GM06990 (cell line): ENCODE results near the gene TRPM2.

Source experiments
- DNase-seq: peaks from one replicate; pipeline ENCODE4 v3.0.0-alpha.2; 2011; ENCODE audit not compliant: insufficient read length; ENCODE audit errors: extremely low read depth
- H3K27me3 ChIP-seq: replicated peaks from 2 replicates; pipeline ENCODE4 v1.6.0; 2011; ENCODE audit warnings: low read length; ENCODE audit not compliant: control insufficient read depth, insufficient read depth
- H3K36me3 ChIP-seq: 2 replicates; pipeline ENCODE4 v1.5.1; 2011; ENCODE audit warnings: low read length; ENCODE audit not compliant: control insufficient read depth, insufficient read depth
- H3K4me3 ChIP-seq: replicated peaks from 2 replicates; pipeline ENCODE4 v1.5.1; 2011; ENCODE audit warnings: low read depth, mild to moderate bottlenecking, control low read depth, low read length
- CTCF ChIP-seq: IDR thresholded peaks from 2 replicates; pipeline ENCODE4 v1.5.1; 2011; ENCODE audit warnings: low read length, control low read depth, mild to moderate bottlenecking, inconsistent platforms; ENCODE audit not compliant: insufficient read depth, poor library complexity, severe bottlenecking

The TRPM2 gene

GRCh38 chr21:44420416-44421205, 67.2 kb downstream of the TRPM2 start:
- no peak for TF ChIP-seq CTCF
- no peak for DNase-seq
- Histone ChIP-seq H3K27me3 (no peaks in the 10 kb centered on the region), H3K4me3 (no peak overlapping the region), H3K36me3 (no peaks in the 10 kb centered on the region)

- TF ChIP-seq CTCF, result no peak
- Histone ChIP-seq H3K36me3 (no peaks in the 10 kb centered on the region), H3K27me3 (no peaks in the 10 kb centered on the region), H3K4me3 (no peak overlapping the region)
- DNase-seq, result no peak
These were observed 68.8 kb downstream of the TRPM2 start for GRCh38 chr21:44421901-44422840.

- Histone ChIP-seq H3K4me3 (no peak overlapping the region), H3K36me3 (no peaks in the 10 kb centered on the region)
These were observed 69.9 kb downstream of the TRPM2 start for GRCh38 chr21:44423312-44423821.

GRCh38 chr21:44423941-44424607, 70.7 kb downstream of the TRPM2 start:
- Histone ChIP-seq H3K4me3 (no peak overlapping the region), H3K27me3 (no peaks in the 10 kb centered on the region), H3K36me3 (no peaks in the 10 kb centered on the region)
- no peak for DNase-seq
- no peak for TF ChIP-seq CTCF

More at GRCh38 chr21:44423312-44423821, 69.9 kb downstream of the TRPM2 start:
- TF ChIP-seq CTCF, result no peak
- no peak for DNase-seq
- no peaks in the 10 kb centered on the region for H3K27me3 ChIP-seq

- no peak for TF ChIP-seq CTCF
- no peak for DNase-seq
- H3K36me3 ChIP-seq, result no peaks in the 10 kb centered on the region
- no peaks in the 10 kb centered on the region for H3K27me3 ChIP-seq
- H3K4me3 ChIP-seq, result no peak overlapping the region
These were observed 71.3 kb downstream of the TRPM2 start for GRCh38 chr21:44424608-44425306.
